CD8-positive, alpha-beta memory T cell (primary cell): ENCODE data around the gene AOAH. TPM values are rescaled to one million over a fixed set of nuclear protein-coding genes. Genes with fewer than 3 reads are reported as not detected.
"Not testable (repeated sequence)": the region's sequence is repeated elsewhere in the genome, so short reads cannot be mapped to it uniquely, and the experiment has no call there.

Source experiments
- CTCF ChIA-PET: fragments of 350-600 bp; sonication (Branson Sonifier 250); formaldehyde crosslinking; loops from one replicate; lab custom pipeline; 2021; ENCODE audit warnings: antibody characterized with exemption; lab: Charles Lee
- POLR2A ChIA-PET: fragments of 350-600 bp; sonication (Branson Sonifier 250); formaldehyde crosslinking; loops from one replicate; lab custom pipeline; 2021; ENCODE audit warnings: antibody characterized with exemption; lab: Charles Lee
- DNase-seq, 5 donors: peaks; one replicate each; pipeline versions ENCODE4 v3.0.0 to v3.0.0-alpha.2; 2020 to 2022; ENCODE audit warnings: mixed read lengths in 1 of 5
- H3K27ac ChIP-seq: one replicate; pipeline ENCODE4 v1.7.0; 2013; ENCODE audit warnings: low read depth, mild to moderate bottlenecking, low read length, moderate library complexity
- H3K27me3 ChIP-seq: 2 replicates; pipeline ENCODE4 v1.7.0; 2013; ENCODE audit warnings: low read length, mild to moderate bottlenecking; ENCODE audit not compliant: insufficient read depth, poor library complexity, severe bottlenecking
- H3K36me3 ChIP-seq: 2 replicates; pipeline ENCODE4 v1.7.0; 2013; ENCODE audit warnings: mild to moderate bottlenecking, low read length, moderate library complexity; ENCODE audit not compliant: insufficient read depth
- H3K4me1 ChIP-seq: 2 replicates; pipeline ENCODE4 v1.7.0; 2013; ENCODE audit warnings: mild to moderate bottlenecking, low read length, moderate library complexity; ENCODE audit not compliant: insufficient read depth
- H3K4me3 ChIP-seq: 2 replicates; pipeline ENCODE4 v1.7.0; 2013; ENCODE audit warnings: mild to moderate bottlenecking, low read length
- H3K9me3 ChIP-seq: 2 replicates; pipeline ENCODE4 v1.7.0; 2013; ENCODE audit warnings: mild to moderate bottlenecking, low read length
- H3K27ac Mint-ChIP-seq, 8 donors: one replicate each; pipeline ENCODE4 v1.8.0; 2020 to 2021; ENCODE audit warnings: mixed read lengths in 8 of 8, mild to moderate bottlenecking in 6 of 8, inconsistent platforms in 3 of 8, moderate library complexity in 3 of 8
- H3K27me3 Mint-ChIP-seq, 2 donors: one replicate each; pipeline ENCODE4 v1.8.0; 2020 to 2021; ENCODE audit warnings: mixed read lengths in 2 of 2, mild to moderate bottlenecking in 1 of 2, moderate library complexity in 1 of 2
- H3K36me3 Mint-ChIP-seq, 3 donors: one replicate each; pipeline ENCODE4 v1.8.0; 2020 to 2021; ENCODE audit warnings: mixed read lengths in 3 of 3, inconsistent platforms in 1 of 3, mild to moderate bottlenecking in 1 of 3
- H3K4me1 Mint-ChIP-seq, 3 donors: one replicate each; pipeline ENCODE4 v1.8.0; 2020 to 2021; ENCODE audit warnings: mixed read lengths in 3 of 3, inconsistent platforms in 1 of 3, mild to moderate bottlenecking in 1 of 3
- H3K4me3 Mint-ChIP-seq, 7 donors: one replicate each; pipeline ENCODE4 v1.8.0; 2020 to 2021; ENCODE audit warnings: mixed read lengths in 7 of 7, mild to moderate bottlenecking in 6 of 7, moderate library complexity in 4 of 7, inconsistent platforms in 2 of 7
- H3K9me3 Mint-ChIP-seq, 5 donors: one replicate each; pipeline ENCODE4 v1.8.0; 2020 to 2022; ENCODE audit warnings: mixed read lengths in 5 of 5, mild to moderate bottlenecking in 3 of 5, moderate library complexity in 2 of 5, inconsistent platforms in 1 of 5
- polyA plus RNA-seq: library from polyadenylated mRNA; unstranded; fragments of 300-500 nt; fragmentation: Illumina TruSeq; gene quantifications from one replicate; pipeline ENCODE4 v1.2.3, GENCODE V29; 2021
- total RNA-seq, 2 experiments: library from RNA; stranded (reverse); gene quantifications; one replicate each; pipeline ENCODE4 v1.2.3, GENCODE V29; 2021

AOAH gene
- total and polyA plus RNA-seq, 3 experiments from 2014 or later = 25.0 to 59.2 (median 26.4) TPM

- peaks cover 0 to 8% (median 2%) of the 10 kb centered on the region in 3 donors for H3K36me3 Mint-ChIP-seq
- POLR2A ChIA-PET = no interaction called here
These were observed 214.3 kb downstream of the AOAH start for GRCh38 chr7:36509962-36510361.

GRCh38 chr7:36507475-36508440 is 216.5 kb downstream of the AOAH start:
- no peak overlapping the region for H3K4me3 ChIP-seq
- no peaks in the 10 kb centered on the region for H3K4me1 ChIP-seq
- Mint-ChIP-seq H3K9me3 (peaks cover 0 to 4% (median 0%) of the 10 kb centered on the region in 5 donors), H3K4me1 (peaks cover 0 to 4% (median 1%) of the 10 kb centered on the region in 3 donors), H3K27me3 (peaks cover 0 to 3% of the 10 kb centered on the region in 2 donors), H3K4me3 (no peak overlapping the region), H3K36me3 (peaks cover 0 to under 1% (median 0%) of the 10 kb centered on the region in 3 donors), H3K27ac (peak overlapping the region in 1 of 8 donors; percentile 57)
- no peak for DNase-seq
- ChIA-PET CTCF (interaction anchor here (0.9 to 1.4 kb wide), 2 partner anchors 163 to 674 kb away, joined by 3 to 4 read pairs; no protein-coding TSS in a partner anchor), POLR2A (no interaction called here)
- H3K27me3 ChIP-seq = no peaks in the 10 kb centered on the region
- H3K36me3 ChIP-seq = no peaks in the 10 kb centered on the region
- no peaks in the 10 kb centered on the region for H3K9me3 ChIP-seq
- H3K27ac ChIP-seq = no peak overlapping the region

More at GRCh38 chr7:36509962-36510361, 214.3 kb downstream of the AOAH start:
- Mint-ChIP-seq H3K4me1 (peaks cover 0 to 4% (median 3%) of the 10 kb centered on the region in 3 donors), H3K9me3 (no peaks in the 10 kb centered on the region), H3K27me3 (peaks cover 0 to 2% of the 10 kb centered on the region in 2 donors), H3K4me3 (no peak overlapping the region), H3K27ac (peak overlapping the region in 1 of 8 donors; percentile 62)
- H3K27me3 ChIP-seq = no peaks in the 10 kb centered on the region
- H3K36me3 ChIP-seq = no peaks in the 10 kb centered on the region
- no peaks in the 10 kb centered on the region for H3K9me3 ChIP-seq
- no peak overlapping the region for H3K4me3 ChIP-seq
- no peak for DNase-seq
- CTCF ChIA-PET = interaction anchor here (1.3 kb wide), 1 partner anchor 22 kb away, joined by 5 read pairs; no protein-coding TSS in a partner anchor
- H3K27ac ChIP-seq = no peak overlapping the region
- no peaks in the 10 kb centered on the region for H3K4me1 ChIP-seq

GRCh38 chr7:36506820-36507219 is 217.5 kb downstream of the AOAH start:
- Histone ChIP-seq H3K27ac (no peak overlapping the region), H3K36me3 (no peaks in the 10 kb centered on the region), H3K27me3 (no peaks in the 10 kb centered on the region), H3K9me3 (no peaks in the 10 kb centered on the region), H3K4me3 (no peak overlapping the region), H3K4me1 (no peaks in the 10 kb centered on the region)
- POLR2A ChIA-PET = no interaction called here
- Mint-ChIP-seq H3K9me3 (peaks cover 0 to 4% (median 0%) of the 10 kb centered on the region in 5 donors), H3K4me3 (no peak overlapping the region), H3K36me3 (no peaks in the 10 kb centered on the region), H3K27ac (peak overlapping the region in 2 of 8 donors; percentile 17 to 63), H3K27me3 (peaks cover 0 to 3% of the 10 kb centered on the region in 2 donors), H3K4me1 (peaks cover 0 to 4% (median 1%) of the 10 kb centered on the region in 3 donors)
- no peak for DNase-seq
- CTCF ChIA-PET = interaction anchor here (1.4 kb wide), 1 partner anchor 164 kb away, joined by 4 read pairs; no protein-coding TSS in a partner anchor

- Mint-ChIP-seq H3K36me3 (no peaks in the 10 kb centered on the region), H3K27ac (peak overlapping the region in 1 of 8 donors; percentile 66), H3K4me3 (no peak overlapping the region), H3K9me3 (peaks cover 0 to 4% (median 0%) of the 10 kb centered on the region in 5 donors), H3K27me3 (peaks cover 0 to 3% of the 10 kb centered on the region in 2 donors), H3K4me1 (peaks cover 0 to 4% (median 1%) of the 10 kb centered on the region in 3 donors)
- Histone ChIP-seq H3K4me1 (no peaks in the 10 kb centered on the region), H3K27me3 (no peaks in the 10 kb centered on the region), H3K27ac (no peak overlapping the region), H3K9me3 (no peaks in the 10 kb centered on the region), H3K4me3 (no peak overlapping the region), H3K36me3 (no peaks in the 10 kb centered on the region)
- ChIA-PET CTCF (interaction anchor here (1.3 kb wide), 1 partner anchor 11 kb away, joined by 4 read pairs; no protein-coding TSS in a partner anchor), POLR2A (no interaction called here)
- DNase-seq = no peak
These were observed 218.0 kb downstream of the AOAH start for GRCh38 chr7:36506130-36506798.

- POLR2A ChIA-PET, H3K27ac ChIP-seq, H3K36me3 ChIP-seq, DNase-seq, H3K27ac Mint-ChIP-seq, H3K4me3 Mint-ChIP-seq, H3K9me3 ChIP-seq, H3K4me3 ChIP-seq, H3K27me3 ChIP-seq, H3K4me1 Mint-ChIP-seq, H3K36me3 Mint-ChIP-seq, H3K27me3 Mint-ChIP-seq, H3K9me3 Mint-ChIP-seq, H3K4me1 ChIP-seq, CTCF ChIA-PET: not testable (repeated sequence)
These were observed 219.7 kb downstream of the AOAH start for GRCh38 chr7:36504617-36505016.

GRCh38 chr7:36504216-36504615 is 220.1 kb downstream of the AOAH start:
- H3K9me3 ChIP-seq, H3K4me1 ChIP-seq, CTCF ChIA-PET, POLR2A ChIA-PET, H3K27ac ChIP-seq, H3K36me3 Mint-ChIP-seq, H3K9me3 Mint-ChIP-seq, DNase-seq, H3K27me3 ChIP-seq, H3K36me3 ChIP-seq, H3K4me1 Mint-ChIP-seq, H3K4me3 ChIP-seq, H3K27me3 Mint-ChIP-seq, H3K4me3 Mint-ChIP-seq: not testable (repeated sequence)
- peak overlapping the region in 1 of 8 donors; percentile 15 for H3K27ac Mint-ChIP-seq

GRCh38 chr7:36497775-36498174 is 226.5 kb downstream of the AOAH start:
- no peak overlapping the region for H3K4me3 ChIP-seq
- H3K27me3 ChIP-seq = no peaks in the 10 kb centered on the region
- Mint-ChIP-seq H3K4me1 (peaks cover 0 to 6% (median 0%) of the 10 kb centered on the region in 3 donors), H3K9me3 (no peaks in the 10 kb centered on the region), H3K4me3 (peak overlapping the region in 1 of 7 donors; percentile 6), H3K36me3 (no peaks in the 10 kb centered on the region), H3K27me3 (peaks cover 13 to 14% of the 10 kb centered on the region in 2 donors), H3K27ac (no peak overlapping the region)
- H3K9me3 ChIP-seq = no peaks in the 10 kb centered on the region
- H3K4me1 ChIP-seq = no peaks in the 10 kb centered on the region
- ChIA-PET CTCF (interaction anchor here (1.2 kb wide), 1 partner anchor 173 kb away, joined by 5 read pairs; no protein-coding TSS in a partner anchor), POLR2A (no interaction called here)
- no peaks in the 10 kb centered on the region for H3K36me3 ChIP-seq
- no peak overlapping the region for H3K27ac ChIP-seq
- DNase-seq = no peak
